Esophagus squamous epithelium (tissue), 5 donors: Measurements from ENCODE around the gene DOK1. TPM values are rescaled to one million over a fixed set of nuclear protein-coding genes. Genes with fewer than 3 reads are reported as not detected.
A peak's percentile ranks its signal among the peaks of the same experiment; 100 is the strongest.

Experiments
- DNase-seq: peaks from one replicate; lab custom pipeline; 2025; lab: John Stamatoyannopoulos, UW
- H3K27ac ChIP-seq, 4 donors: fragments of 200-600 bp; sonication (generic); one replicate each; pipeline ENCODE4 v1.5.1; 2016 to 2019; ENCODE audit warnings: mild to moderate bottlenecking in 1 of 4
- H3K27me3 ChIP-seq, 4 donors: fragments of 200-600 bp; sonication (generic); 1 replicate in 3 of 4; 2 replicates in 1 of 4; pipeline versions ENCODE4 v1.5.1 to v1.6.0; 2017 to 2021; ENCODE audit warnings: antibody characterized with exemption in 1 of 4
- H3K36me3 ChIP-seq, 3 donors: fragments of 200-600 bp; sonication (generic); one replicate each; pipeline ENCODE4 v1.5.1; 2016 to 2019
- H3K4me1 ChIP-seq, 3 donors: fragments of 200-600 bp; sonication (generic); one replicate each; pipeline ENCODE4 v1.5.1; 2017 to 2019
- H3K4me3 ChIP-seq, 4 donors: fragments of 200-600 bp; sonication (generic); 1 replicate in 3 of 4; 2 replicates in 1 of 4; pipeline ENCODE4 v1.5.1; 2016 to 2019; ENCODE audit warnings: mild to moderate bottlenecking in 2 of 4, moderate library complexity in 1 of 4
- H3K9me3 ChIP-seq, 3 donors: fragments of 200-600 bp; sonication (generic); one replicate each; pipeline ENCODE4 v1.5.1; 2016 to 2019
- POLR2A ChIP-seq, 4 donors: fragments of 450-650 bp; IDR thresholded peaks; one replicate each; pipeline ENCODE4 v1.6.1; 2017; ENCODE audit warnings: antibody characterized with exemption in 4 of 4, mild to moderate bottlenecking in 4 of 4, moderate library complexity in 3 of 4
- WGBS, 2 donors: methylation state at CpG; one replicate each; pipeline ENCODE4 v1.1.5; 2018; 5-methylcytosine and 5-hydroxymethylcytosine counted together
- intact Hi-C: fragments of 100-400 bp; cut with DNase I; formaldehyde crosslinking; loops from one replicate; pipeline ENCODE4 v1.15.0; 2022
- total RNA-seq, 4 donors: library from RNA; depleted of rRNA; stranded (reverse); fragments of >200 nt; gene quantifications; one replicate each; pipeline ENCODE4 v1.1.0, GENCODE V29; 2016
- TF ChIP-seq, protein P1 (sequence below), 6 experiments: fragments of 450-650 bp in 4 of 6; fragments of 200-600 bp in 2 of 6; sonication (generic) in 2 of 6; IDR thresholded peaks; one replicate each; pipeline ENCODE4 v1.5.1; 2016 to 2019; ENCODE audit warnings: antibody characterized with exemption in 6 of 6, mild to moderate bottlenecking in 4 of 6, moderate library complexity in 4 of 6
- donor health status: DM: yes; HTN: yes; CAD: no.

DOK1 gene
- total RNA-seq, 4 donors from 2014 or later = 0.88 to 6.7 (median 3.0) TPM; not detected in 1

DNA sequence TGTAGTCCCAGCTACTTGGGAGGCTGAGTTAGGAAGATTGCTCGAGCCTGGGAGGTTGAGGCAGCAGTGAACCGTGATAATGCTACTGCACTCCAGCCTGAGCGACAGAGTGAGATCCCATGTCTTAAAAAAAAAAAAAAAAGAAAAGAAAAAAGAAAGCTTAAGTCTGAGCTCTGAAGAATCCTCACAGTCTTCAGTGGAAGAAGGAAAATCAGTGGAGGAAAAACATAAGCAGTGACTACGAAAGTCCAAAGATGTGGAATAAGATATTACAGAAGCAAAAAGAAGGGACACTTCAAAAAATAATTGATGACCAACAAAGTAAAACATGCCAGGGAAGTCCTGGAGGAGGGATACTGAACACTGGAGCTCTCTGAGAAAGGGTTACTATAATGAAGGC lies 44.2 kb upstream of the DOK1 start:
- peaks cover 0 to 12% (median 9%) of the 10 kb centered on the region in 3 donors for H3K36me3 ChIP-seq
- H3K9me3 ChIP-seq = no peaks in the 10 kb centered on the region
- H3K4me3 ChIP-seq = no peak overlapping the region
- peaks cover 27 to 70% (median 36%) of the 10 kb centered on the region in 4 donors for H3K27me3 ChIP-seq
- no peak overlapping the region for H3K27ac ChIP-seq
- WGBS, 2 donors = 74 to 81% methylated on average over 4 of the region's 4 CpGs
- no peak for DNase-seq
- peaks cover 35 to 50% (median 37%) of the 10 kb centered on the region in 3 donors for H3K4me1 ChIP-seq
- intact Hi-C loops = no loop called here
- TF ChIP-seq, protein P1, sequence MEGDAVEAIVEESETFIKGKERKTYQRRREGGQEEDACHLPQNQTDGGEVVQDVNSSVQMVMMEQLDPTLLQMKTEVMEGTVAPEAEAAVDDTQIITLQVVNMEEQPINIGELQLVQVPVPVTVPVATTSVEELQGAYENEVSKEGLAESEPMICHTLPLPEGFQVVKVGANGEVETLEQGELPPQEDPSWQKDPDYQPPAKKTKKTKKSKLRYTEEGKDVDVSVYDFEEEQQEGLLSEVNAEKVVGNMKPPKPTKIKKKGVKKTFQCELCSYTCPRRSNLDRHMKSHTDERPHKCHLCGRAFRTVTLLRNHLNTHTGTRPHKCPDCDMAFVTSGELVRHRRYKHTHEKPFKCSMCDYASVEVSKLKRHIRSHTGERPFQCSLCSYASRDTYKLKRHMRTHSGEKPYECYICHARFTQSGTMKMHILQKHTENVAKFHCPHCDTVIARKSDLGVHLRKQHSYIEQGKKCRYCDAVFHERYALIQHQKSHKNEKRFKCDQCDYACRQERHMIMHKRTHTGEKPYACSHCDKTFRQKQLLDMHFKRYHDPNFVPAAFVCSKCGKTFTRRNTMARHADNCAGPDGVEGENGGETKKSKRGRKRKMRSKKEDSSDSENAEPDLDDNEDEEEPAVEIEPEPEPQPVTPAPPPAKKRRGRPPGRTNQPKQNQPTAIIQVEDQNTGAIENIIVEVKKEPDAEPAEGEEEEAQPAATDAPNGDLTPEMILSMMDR (IDR thresholded peaks at IDR 0.05) = no peak
- no peak for TF ChIP-seq POLR2A (IDR thresholded peaks at IDR 0.05)

DNA sequence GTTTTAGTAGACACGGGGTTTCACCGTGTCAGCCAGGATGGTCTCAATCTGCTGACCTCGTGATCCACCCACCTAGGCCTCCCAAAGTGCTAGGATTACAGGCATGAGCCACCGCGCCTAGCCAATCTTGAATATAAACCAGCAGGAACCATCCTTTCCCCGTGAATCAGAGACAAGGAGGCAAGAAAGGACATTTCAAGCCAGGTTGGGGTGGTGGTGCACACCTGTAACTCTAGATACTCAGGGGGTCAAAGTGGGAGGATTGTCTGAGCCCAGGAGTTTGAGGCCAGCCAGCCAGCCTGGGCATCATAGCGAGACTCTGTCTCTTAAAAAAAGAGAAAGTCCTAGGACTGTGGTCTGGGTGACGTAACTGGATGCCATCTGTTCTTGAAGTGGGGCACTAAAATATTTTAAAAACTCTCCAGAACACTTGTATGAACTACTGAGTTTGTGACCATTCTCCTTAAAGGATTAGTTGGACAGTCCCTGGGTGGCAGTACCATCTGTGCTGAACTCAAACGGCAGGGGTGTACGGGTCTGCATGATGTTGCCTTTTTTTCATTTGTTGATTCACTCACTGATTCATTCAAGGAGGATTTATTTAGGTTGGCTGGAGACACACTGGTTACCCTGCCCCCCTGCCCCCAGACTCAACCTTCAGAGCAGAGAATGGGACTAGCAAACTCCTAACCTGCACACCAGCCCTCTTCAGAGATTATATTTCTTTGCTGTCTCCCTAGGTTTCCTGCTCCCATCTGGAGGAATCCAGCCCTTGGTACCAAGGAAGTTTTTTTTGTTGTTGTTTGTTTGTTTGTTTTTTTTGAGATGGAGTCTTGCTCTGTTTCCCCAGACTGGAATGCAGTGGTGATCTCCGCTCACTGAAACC lies 43.2 kb upstream of the DOK1 start:
- H3K27ac ChIP-seq = no peak overlapping the region
- no peak overlapping the region for H3K4me3 ChIP-seq
- peaks cover 0 to 1% (median 0%) of the 10 kb centered on the region in 3 donors for H3K36me3 ChIP-seq
- TF ChIP-seq, protein P1 (IDR thresholded peaks at IDR 0.05) = no peak
- no peak for TF ChIP-seq POLR2A (IDR thresholded peaks at IDR 0.05)
- DNase-seq = no peak
- peaks cover 27 to 50% (median 38%) of the 10 kb centered on the region in 3 donors for H3K4me1 ChIP-seq
- intact Hi-C loops = no loop called here
- H3K27me3 ChIP-seq = peaks cover 38 to 81% (median 44%) of the 10 kb centered on the region in 4 donors
- H3K9me3 ChIP-seq = no peaks in the 10 kb centered on the region
- WGBS, 2 donors = 49 to 50% methylated on average over 5 of the region's 11 CpGs

- Histone ChIP-seq H3K4me3 (no peak overlapping the region), H3K27ac (no peak overlapping the region), H3K4me1 (peaks cover 19 to 45% (median 33%) of the 10 kb centered on the region in 3 donors), H3K27me3 (peaks cover 41 to 97% (median 48%) of the 10 kb centered on the region in 4 donors), H3K36me3 (no peaks in the 10 kb centered on the region), H3K9me3 (no peaks in the 10 kb centered on the region)
- no peak for TF ChIP-seq POLR2A (IDR thresholded peaks at IDR 0.05)
- TF ChIP-seq, protein P1 (IDR thresholded peaks at IDR 0.05) = no peak
- 8% methylated on average over 4 of the region's 36 CpGs; no CpG with 5 or more reads in 1 of the 2 donors for WGBS, 2 donors
- intact Hi-C loops = no loop called here
- no peak for DNase-seq
These were observed 41.5 kb upstream of the DOK1 start for GRCh38 chr2:74512744-74513604.

DNA sequence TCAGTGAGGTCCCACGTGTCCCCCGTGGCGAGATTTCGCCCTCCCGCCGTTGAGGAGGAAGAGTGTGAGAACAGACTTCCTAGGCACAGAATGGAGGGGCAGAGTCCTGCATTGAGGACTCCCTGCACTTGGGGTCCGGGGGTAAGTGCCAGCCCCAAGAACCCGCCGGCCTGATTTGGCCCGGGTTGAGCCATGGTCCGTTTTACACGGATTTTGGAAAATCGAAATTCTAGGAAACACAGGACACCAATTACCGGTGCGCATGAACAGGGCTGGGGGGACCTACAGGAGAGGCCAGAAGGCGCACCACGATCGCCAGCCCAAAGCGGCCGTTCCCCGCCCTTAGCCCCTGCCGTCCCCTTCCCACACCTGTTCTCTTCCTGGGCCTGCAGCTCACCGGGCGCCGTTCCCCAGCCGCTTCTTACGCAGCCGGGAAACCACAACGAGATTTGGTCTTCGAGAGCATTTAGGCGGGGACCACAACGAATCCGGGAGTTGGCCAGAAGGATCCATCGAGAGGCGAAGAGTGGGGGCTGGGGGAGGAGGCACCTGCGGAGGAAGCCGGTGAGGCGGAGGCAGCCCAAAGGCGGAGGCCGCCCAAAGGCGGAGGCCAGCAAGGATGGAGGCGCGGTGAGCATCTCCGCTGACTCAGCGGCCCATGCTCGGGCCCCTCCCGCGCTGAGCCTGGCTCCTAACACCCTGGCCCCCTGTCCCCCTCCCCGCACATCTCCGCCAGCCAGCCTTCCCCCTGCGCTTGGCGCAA lies 40.7 kb upstream of the DOK1 start:
- intact Hi-C loops = no loop called here
- Histone ChIP-seq H3K4me1 (peaks cover 14 to 39% (median 29%) of the 10 kb centered on the region in 3 donors), H3K4me3 (peak overlapping the region in 1 of 4 donors; percentile 60), H3K36me3 (no peaks in the 10 kb centered on the region), H3K27me3 (peaks cover 41 to 98% (median 48%) of the 10 kb centered on the region in 4 donors), H3K9me3 (no peaks in the 10 kb centered on the region), H3K27ac (no peak overlapping the region)
- DNase-seq = no peak
- TF ChIP-seq POLR2A (IDR thresholded peaks at IDR 0.05) = no peak
- TF ChIP-seq, protein P1 (IDR thresholded peaks at IDR 0.05) = no peak
- WGBS, 2 donors = 5 to 13% methylated on average over 3 to 30 of the region's 52 CpGs
